K562 (cell line): ENCODE data around the gene BTBD17. TPM values are rescaled to one million over a fixed set of nuclear protein-coding genes. Genes with fewer than 3 reads are reported as not detected.

Experiments used
- ARID3A ChIP-seq: IDR thresholded peaks from 2 replicates; pipeline ENCODE4 v1.6.1; 2012; ENCODE audit warnings: low read depth, low read length, improper control_type of control experiment, borderline replicate concordance
- CHCHD3 ChIP-seq: fragments of 250-450 bp; sonication (Bioruptor Pico); IDR thresholded peaks from 2 replicates; pipeline ENCODE4 v2.1.2; 2022; ENCODE audit warnings: mild to moderate bottlenecking
- MAFF ChIP-seq: IDR thresholded peaks from 2 replicates; pipeline ENCODE4 v1.6.1; 2012; ENCODE audit warnings: low read length, improper control_type of control experiment
- RBM39 ChIP-seq: fragments of 200-400 bp; formaldehyde crosslinking; optimal IDR thresholded peaks from 2 replicates; pipeline ENCODE3; 2018; ENCODE audit warnings: low read depth, low read length
- REST ChIP-seq, 2 experiments: fragments of 450-650 bp; formaldehyde crosslinking in 1 of 2; IDR thresholded peaks; 2 replicates each; pipeline versions ENCODE4 v1.4.0 to v1.6.1; 2014 to 2020; ENCODE audit warnings: mild to moderate bottlenecking in 2 of 2, borderline replicate concordance in 1 of 2, low read depth in 1 of 2
- ZBTB40 ChIP-seq, 2 experiments: fragments of 450-650 bp in 1 of 2; sonication (generic) in 1 of 2; formaldehyde crosslinking in 1 of 2; IDR thresholded peaks; 2 replicates each; pipeline versions ENCODE4 v1.7.1 to v1.9.0; 2016 to 2022; ENCODE audit warnings: inconsistent platforms in 1 of 2, mild to moderate bottlenecking in 1 of 2, missing genetic modification reagents in 1 of 2
- polyA plus RNA-seq, 8 experiments: library from polyadenylated mRNA; depleted of rRNA in 4 of 8; stranded (reverse) in 5 of 8; unstranded in 3 of 8; fragments of >200 nt; fragmentation: Nextera tagmentation in 2 of 8; fragmentation: Illumina TruSeq in 1 of 8; extraction: Ambion mirVana in 2 of 8; extraction: Trizol in 1 of 8; gene quantifications; 2 replicates each; pipeline versions ENCODE4 v1.2.1 to v1.2.3, GENCODE V29; 2011 to 2014; ENCODE audit warnings: inconsistent platforms in 1 of 8, missing spikeins in 1 of 8
- total RNA-seq, 7 experiments: library from RNA; depleted of rRNA in 6 of 7; stranded (reverse); fragments of >200 nt in 6 of 7; fragmentation: Illumina TruSeq in 2 of 7; extraction: Trizol in 2 of 7; gene quantifications; 2 replicates each; pipeline versions ENCODE4 v1.2.1 to v1.2.3, GENCODE V29; 2011 to 2021; ENCODE audit warnings: low replicate concordance in 1 of 7

The BTBD17 gene
- total and polyA plus RNA-seq, 9 of the 15 experiments (the other 6 are each of a cell fraction or from before 2014, with no cell fraction given) = not detected

GRCh38 chr17:74373838-74374606, 12.4 kb upstream of the BTBD17 start (continued):
- TF ChIP-seq ARID3A (no peak), RBM39 (no peak), MAFF (no peak), ZBTB40 (IDR thresholded peaks at IDR 0.05) (no peak), ZBTB40 (CRISPR knock-in tag; IDR thresholded peaks at IDR 0.05) (no peak), CHCHD3 (CRISPR knock-in tag) (no peak), REST (IDR thresholded peaks at IDR 0.05; ENCODE audit: borderline replicate concordance) (0 out of 2 replicates have a peak, but pooled peaks have one; percentile 6), REST (CRISPR knock-in tag; IDR thresholded peaks at IDR 0.05; ENCODE audit: low read depth) (no peak)
